HG03565 (cell line): ENCODE data around the gene TKTL1.
"Not testable (repeated sequence)": the region's sequence is repeated elsewhere in the genome, so short reads cannot be mapped to it uniquely, and the experiment has no call there.

Experiments
- ATAC-seq: cut with Tn5 transposase; IDR thresholded peaks from one replicate; pipeline ENCODE4 v1.9.1; 2021; ENCODE audit warnings: mild to moderate bottlenecking, moderate library complexity; ENCODE audit not compliant: unreplicated experiment

Gene TKTL1

DNA sequence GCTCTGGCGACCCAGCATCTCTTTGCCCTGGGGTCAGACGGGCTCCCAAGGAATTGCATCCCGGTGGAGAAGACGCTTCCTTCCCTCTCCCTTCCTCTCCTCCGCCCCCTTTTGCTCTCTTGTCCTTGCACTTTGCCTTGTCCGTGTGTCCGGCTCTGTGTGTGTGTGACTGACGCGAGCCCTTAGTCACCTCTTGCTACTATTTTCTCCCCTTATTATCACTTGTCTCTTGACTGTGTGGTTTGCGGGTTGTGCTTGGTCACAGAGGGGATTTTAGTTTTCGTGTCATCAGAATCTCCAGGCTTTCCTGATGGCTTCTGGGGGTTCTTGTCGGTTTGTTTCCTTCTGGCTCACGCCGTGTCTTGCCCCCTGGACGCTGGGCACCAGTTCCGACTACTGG lies 47.5 kb downstream of the TKTL1 start:
- not testable (repeated sequence) for ATAC-seq

- peak; percentile 31 for ATAC-seq
Observed at GRCh38 chrX:154343620-154344019, 48.0 kb downstream of the TKTL1 start.

DNA sequence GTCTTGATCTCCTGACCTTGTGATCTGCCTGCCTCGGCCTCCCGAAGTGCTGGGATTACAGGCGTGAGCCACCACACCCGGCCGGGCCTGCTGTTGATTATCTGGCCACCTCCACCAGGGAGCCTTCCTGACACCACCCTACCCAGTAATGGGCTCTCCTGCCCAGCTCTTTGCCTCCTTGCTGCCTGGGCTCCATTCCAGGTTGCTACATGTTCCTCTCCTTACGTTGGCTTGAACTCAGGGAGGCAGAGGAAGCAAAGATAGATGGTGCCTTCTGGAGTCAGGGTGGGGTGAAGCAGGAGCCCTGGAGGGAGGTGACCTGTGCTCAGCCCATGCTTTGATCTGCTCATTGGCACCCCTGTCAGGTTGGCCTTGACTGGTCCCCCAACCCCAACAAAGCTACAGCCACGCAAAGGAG lies 52.5 kb downstream of the TKTL1 start:
- ATAC-seq: no peak

- ATAC-seq: no peak
Observed at GRCh38 chrX:154348646-154349358, 53.2 kb downstream of the TKTL1 start.

- ATAC-seq: no peak
Observed at GRCh38 chrX:154349359-154349935, 53.9 kb downstream of the TKTL1 start.

DNA sequence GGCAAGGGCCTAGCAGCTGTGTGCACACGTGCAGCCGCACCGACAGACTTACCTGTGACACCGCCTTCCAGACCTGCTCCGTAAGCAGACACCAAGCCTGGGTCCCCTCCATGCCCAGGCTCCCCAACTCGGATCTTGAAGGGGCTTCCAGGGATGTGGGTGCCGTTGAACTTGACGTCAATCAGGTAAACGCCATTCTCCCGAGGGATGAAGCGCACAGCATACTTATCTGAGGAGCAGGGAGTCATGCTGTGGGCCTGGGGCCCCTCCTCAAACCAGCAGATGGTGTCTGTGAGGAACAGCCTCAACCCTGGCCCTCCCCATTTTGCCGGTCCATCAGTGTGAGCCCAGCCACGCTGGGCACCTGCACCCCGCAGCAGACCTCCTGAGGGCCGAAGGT lies 54.4 kb downstream of the TKTL1 start:
- ATAC-seq: no peak

- no peak for ATAC-seq
Observed at GRCh38 chrX:154350429-154351182, 55.0 kb downstream of the TKTL1 start.

DNA sequence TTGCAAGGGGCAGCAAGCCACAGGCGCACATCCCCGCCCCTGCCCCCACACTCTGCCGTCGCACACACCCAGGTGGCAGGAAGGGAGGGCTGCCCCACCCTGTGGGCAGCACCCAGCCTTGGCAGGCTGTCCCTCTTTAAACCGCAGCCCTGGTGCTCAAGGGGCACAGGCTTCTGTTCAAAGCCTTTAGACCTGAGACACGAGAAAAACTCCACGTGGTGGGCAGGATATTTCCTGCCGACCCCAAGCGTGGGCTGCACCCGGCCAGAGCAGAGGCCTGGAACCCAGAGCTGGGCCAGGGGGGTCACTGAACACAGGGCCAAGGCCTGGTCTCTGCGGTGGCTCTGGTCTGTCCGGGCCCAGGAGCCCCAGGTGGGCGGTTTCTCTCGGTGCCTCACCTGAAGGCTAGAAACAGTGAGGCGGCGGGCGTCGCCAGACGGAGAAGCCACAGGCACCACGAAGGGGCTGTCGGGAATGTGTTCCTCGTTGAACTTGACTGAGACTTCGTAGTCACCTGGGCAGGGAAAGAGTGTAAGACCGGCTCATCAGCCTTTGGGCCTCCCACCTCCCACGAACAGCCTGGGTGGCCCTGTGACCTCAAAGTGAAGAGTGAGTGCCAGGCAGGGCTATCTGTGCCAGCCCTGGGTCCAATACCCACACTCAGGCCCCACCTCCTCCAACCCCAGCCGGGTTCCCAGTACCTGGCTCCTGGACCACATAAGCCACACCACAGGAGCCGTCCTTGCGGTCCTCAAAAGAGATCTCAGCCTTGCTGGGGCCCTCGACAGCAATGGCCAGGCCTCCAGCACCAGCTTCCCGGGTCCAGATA lies 55.8 kb downstream of the TKTL1 start:
- ATAC-seq: no peak

GRCh38 chrX:154352012-154352401 lies 56.4 kb downstream of the TKTL1 start:
- ATAC-seq: no peak

DNA sequence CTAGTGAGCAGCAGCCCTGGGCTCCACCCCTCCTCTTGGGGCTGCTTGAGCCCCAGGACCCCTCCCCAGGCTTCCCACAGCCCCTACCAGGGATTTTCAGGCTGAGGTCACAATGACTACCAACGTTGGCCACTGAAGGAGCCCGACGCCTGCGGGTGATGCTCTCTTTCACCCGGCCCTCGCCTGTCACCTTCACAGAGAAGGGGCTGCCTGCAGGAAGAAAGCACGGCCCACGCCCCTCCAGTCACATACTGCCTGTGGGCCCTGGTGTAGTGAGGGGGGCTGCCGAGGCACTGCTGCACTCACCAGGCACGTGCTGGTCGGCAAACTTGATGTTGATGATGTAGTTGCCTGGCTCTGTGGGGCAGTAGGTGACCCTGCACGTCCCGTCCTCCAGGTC lies 56.9 kb downstream of the TKTL1 start:
- no peak for ATAC-seq

DNA sequence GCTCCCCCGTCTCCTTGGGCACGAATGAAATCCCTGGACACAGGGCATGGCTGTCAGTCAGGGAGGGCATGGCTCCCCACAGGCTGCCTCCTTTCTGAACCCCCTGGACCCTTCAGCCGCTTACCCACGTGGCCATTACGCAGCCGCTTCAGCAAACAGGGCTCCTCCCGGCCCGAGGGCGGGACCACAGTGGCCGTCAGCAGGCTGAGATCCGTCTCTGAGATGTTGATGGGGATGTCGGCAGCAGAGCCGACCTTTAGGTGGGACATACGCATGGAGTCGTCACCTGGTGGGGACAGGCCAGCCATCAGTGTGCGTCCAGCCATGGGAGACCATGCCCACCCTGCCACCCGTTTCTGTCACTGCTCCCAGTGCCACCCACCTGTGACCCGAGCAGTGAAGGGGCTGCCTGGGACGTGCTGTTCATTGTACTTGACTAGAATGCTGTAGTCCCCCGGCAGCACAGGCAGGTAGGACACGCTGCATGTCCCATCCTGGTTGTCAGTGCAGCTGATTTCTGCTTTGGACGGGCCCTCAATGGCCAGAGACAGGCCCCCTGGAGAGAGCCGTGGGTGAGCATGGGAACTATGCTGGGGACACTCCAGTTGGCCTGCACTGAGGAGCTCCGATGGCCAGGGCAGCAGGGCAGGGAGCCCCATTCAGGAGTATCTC lies 57.7 kb downstream of the TKTL1 start:
- ATAC-seq: no peak

- no peak for ATAC-seq
Observed at GRCh38 chrX:154354013-154354412, 58.4 kb downstream of the TKTL1 start.

- ATAC-seq: no peak
Observed at GRCh38 chrX:154354516-154354915, 58.9 kb downstream of the TKTL1 start.

DNA sequence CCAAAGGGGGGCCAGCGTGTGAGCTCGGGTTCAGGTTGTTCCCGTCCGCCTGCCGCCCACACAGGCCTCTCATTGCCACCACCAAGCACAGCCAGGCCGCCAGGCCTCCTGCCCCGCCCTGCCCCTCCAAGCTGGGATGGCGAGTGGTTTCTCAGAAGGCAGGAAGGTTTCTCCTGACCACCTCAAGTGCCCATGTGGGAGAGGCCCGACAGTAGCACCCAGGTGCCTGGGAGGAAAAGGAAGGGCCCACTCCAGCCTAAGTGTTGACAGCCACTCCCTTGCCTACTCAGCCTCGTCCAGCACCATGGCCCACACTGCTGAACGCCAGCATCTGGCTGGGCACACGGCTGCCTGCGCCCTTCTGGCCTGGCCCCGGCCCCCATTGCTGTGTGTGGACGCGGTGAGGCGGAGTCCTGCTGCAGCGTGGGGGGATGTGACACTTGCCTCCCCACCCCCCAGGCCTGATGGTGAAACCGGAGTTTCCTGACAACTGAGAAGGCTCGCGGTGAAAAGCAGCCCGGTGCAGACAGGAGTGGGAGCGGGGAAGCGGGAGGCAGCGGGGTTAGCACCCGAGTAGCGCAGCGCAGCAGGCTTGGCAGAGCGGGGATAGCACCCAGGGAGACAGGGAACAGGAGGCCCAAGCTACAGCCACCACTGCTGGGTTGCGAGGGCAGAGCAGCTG lies 59.6 kb downstream of the TKTL1 start:
- no peak for ATAC-seq

- no peak for ATAC-seq
Observed at GRCh38 chrX:154355776-154356140, 60.2 kb downstream of the TKTL1 start.

DNA sequence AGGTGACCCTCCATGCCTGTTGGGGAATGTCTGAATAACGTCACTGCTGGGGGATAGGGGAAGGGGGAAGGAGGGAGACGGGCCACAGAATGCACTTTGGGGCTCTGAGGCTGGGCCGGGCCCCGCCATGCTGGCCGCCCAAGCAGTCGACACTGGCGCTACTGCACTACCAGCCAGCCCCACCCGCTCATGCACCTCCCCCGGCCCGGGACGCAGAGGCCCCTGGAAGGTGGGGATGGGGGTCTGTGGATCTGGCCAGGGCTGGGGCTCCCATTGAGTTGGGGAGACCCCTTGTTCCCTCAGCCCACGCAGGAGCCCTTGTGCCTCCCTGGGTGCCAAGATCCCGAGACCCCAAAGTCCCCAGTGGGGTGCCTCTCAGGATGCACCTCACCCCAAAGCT lies 61.0 kb downstream of the TKTL1 start:
- ATAC-seq: no peak

DNA sequence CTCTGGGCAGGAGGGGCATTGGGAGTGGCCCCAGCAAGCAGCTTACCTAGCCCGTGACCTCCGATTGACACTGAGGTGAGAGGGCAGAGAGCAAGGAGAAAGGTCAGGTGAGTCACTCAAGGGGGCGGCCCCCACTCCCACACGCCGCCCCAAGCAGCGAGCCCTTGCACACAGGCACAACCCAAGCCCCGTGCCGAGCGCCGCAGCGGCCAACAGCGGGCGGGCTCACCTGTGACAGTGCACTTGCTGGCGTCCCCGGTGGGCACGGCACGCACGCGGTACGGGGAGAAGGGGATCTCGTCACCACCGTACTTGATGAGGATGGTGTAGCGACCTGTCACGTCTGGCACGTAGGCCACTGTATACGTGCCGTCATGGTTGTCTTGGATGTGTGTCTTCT lies 61.6 kb downstream of the TKTL1 start:
- ATAC-seq: no peak

DNA sequence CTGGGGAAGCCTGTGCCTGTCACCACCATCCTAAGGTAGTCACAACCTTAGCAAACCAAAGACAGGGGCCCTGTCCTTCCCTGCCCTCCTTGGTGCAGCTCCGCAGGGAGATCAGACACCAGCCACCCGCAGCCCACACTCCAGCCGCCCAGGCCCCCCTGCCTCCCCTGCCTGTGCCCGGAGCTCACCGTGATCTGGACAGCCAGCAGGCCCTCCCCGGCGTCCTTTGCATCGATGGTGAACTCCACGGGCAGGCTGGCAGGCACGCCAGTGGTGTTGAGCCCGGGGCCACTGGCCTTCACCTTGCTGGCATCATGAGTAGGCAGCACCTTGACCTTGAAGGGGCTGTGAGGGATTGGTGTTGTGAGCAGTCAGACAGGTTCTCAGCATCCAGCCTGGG lies 62.4 kb downstream of the TKTL1 start:
- no peak for ATAC-seq

- no peak for ATAC-seq
Observed at GRCh38 chrX:154358829-154359228, 63.2 kb downstream of the TKTL1 start.
